Stimulated activated CD8-positive, alpha-beta memory T cell treated with anti-CD3 and anti-CD28 coated beads, Interleukin-15, amount 100 ng/mL, for 24 hours (primary cell): ENCODE measurements around the gene LCN12.

Source experiments
- DNase-seq: peaks from one replicate; pipeline ENCODE4 v3.0.0-alpha.2; 2020; ENCODE audit warnings: low read depth

LCN12 gene

DNA sequence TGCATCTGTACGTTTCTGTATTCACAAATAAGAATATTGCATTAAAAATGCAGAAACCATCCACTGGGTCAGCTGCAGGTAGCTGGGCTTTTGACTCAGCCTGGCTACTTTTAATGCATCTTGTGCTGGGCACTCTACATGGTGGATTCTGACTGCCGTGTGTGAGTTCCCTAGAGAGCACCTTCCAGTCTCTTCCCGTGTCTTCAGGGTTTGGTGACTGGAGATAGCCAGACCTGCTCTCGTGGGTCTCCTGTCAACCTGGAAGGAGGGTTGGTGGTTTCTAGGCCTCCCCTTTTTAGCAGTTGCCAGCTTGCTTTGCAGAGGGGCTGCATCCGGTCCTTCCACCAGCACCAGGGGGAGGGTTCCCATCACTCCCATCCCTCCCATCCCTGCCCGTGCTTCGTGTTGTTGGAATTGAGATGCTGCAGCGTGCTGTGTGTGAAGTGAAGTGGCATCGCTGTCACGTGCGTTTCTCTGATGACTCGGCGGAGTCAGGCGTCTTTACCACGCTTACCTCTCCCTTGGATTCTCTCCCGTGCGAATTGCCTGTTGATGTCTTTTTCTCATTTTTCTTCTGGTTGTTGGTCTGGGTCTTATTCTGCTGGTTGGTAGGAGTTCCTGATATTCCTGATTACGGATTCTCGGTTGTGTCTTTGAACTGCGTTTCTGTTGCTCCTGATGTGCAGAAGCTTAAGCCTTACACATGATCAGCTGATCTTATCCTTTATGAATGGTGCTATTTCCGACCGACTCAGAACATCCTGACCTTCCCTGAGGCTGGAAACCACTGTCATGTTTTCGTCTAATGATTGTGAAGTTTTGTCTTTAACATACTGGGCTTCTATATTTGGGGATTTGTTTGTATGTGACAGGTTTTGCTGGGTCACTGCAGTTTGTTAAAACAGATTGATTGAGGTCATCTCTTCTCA lies 24.5 kb upstream of the LCN12 start:
- DNase-seq = no peak

DNA sequence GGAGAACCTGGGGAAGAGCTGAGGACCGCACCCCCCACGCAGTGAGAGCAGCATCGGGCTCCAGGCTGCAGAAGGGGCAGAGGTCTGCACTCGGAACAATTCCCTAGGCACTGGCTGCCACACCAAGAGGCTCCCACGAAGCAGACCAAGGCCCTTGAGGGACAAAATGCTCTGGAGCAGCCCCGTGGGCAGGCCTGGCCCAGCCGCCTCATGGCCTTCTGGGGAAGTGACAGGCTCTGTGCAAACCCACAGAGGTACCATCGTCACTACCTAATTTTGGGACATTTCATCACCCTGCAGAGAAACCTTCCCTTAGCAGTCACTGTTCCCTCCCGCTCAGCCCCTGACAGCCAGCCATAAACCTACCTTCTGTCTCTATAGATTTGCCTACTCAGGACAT lies 23.5 kb upstream of the LCN12 start:
- no peak for DNase-seq

DNA sequence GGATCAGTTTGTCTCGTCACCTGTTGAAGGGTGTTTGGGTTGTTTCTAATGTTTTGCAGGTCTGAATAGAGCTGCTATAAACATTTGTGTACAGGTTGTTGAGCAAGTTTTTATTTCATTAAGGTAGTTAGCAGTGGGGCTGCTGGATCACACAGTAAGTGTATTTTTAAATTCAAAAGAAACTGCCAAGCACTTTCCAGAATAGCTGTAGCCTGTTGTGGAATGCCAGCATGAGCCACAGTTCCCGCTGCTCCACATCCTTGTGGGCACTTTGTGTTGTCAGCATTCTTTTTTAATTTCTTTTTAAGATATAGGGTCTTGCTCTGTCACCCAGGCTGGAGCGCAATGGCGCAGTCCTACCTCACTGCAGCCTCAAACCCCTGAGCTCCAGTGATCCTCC lies 22.1 kb upstream of the LCN12 start:
- DNase-seq = no peak

DNA sequence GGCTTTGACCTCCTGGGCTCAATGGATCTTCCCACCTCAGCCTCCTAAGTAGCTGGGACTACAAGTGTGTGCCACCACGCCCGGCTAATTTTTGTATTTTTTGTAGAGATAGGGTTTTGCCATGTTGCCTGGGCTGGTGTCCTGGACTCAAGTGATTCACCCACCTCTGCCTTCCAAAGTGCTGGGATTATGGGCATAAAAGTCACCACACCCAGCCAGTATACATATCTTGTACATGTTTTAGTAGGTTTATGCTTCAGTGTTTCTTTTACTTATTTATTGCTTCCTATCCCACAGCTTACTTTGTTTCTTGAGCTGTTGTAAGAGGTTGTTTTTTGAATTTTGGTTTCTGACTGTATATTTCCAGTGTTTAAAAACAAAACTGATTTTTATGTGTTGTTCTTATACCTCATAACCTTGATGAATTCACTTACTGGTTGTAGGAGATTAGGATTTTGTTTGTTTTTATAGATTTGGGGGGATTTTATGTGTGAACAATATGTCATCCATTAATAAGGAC lies 20.4 kb upstream of the LCN12 start:
- DNase-seq = no peak

DNA sequence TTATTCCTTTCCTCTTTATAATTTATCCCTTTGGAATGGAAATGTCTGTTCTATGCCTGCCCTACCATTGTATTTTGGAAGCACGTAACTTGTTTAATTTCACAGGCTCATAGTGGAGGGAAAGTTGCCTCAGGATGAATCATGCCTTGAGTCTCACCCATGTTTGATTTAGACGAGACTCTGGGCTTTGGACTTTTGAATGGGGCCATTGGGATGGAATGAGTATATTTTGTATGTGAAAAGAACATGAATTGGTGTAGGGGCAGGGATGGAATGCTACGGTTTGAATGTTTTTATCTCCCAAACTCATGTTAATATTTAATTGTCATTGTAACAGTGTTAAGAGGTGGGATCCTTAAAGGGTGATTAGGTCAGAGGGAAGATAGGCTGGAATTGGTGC lies 17.8 kb upstream of the LCN12 start:
- DNase-seq = no peak

DNA sequence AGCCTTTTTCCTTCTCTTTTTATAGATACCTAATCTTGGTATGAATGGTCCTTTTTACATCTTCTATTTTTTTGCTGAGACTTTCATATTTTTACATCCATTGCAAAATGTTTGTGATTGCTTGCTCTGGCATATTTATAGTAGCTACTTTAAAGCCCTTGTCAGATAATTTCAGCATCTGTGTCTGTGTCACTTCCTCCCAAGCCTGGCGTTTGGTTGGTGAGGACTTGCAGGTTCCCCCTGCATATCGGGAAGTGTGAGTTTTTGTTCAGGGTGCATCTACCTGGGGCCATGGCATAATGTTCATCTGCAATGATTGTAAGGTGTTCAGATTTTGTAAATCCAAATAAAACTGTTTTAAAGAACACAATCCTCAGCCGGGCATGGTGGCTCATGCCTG lies 16.4 kb upstream of the LCN12 start:
- DNase-seq = no peak

DNA sequence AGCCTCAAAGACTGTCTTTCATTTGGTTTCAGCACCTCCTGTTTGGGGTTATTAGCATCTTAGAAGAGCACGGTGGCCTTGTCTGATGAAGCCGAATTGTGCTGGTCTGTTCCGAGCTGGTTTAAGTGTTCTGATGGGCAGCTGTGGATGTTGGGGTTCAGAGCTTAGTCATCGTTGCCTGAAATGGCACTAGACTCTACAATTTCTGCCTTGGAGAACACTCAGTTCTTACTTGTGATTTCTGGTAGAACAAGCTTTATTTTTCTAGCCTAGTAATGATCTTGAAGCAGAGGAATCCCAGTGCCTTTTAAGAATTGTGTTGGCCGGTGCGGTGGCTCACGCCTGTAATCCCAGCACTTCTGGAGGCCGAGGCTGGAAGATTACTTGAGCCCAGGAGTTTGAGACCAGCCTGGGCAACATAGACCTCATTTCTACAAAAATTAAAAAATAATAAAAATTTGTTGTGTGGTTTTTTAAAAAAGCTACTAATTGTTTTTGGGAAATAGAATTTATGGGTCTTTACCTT lies 15.4 kb upstream of the LCN12 start:
- no peak for DNase-seq

DNA sequence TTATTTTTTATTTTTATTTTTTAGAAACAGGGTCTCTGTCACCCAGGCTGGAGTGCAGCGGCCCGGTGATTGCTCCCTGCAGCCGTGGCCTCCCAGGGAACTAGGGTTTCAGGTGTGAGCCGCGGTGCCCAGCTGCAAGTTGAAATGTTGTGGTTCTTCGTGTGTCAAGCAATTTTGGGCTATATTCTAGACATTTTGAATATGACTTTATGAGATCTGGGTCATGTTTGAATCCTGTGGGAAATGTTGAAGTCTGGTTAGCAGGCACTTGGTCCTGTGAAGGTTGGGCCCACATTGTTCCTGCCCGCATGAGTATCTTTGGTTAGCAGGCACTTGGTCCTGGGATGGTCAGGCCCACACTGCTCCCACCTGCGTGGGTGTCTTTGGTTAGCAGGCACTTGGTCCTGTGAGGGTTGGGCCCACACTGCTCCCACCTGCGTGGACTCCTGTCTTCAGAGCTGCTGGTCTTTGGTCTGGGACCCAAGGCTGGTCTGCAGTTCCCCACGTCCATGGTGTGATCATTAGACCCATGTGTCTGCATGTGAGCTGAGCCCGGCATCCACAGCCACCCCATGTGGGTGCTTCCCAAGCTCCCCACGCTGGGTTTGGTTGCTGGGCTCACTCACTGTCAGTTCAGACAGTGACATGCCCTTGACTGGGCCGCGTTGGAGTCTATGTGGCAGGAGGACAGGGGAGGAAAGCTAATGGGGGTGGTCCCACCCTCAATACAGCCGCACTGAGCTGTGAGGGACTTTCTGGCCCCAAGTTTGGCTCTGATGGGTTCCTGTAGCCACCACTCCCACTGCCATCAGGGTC lies 14.7 kb upstream of the LCN12 start:
- DNase-seq = no peak

DNA sequence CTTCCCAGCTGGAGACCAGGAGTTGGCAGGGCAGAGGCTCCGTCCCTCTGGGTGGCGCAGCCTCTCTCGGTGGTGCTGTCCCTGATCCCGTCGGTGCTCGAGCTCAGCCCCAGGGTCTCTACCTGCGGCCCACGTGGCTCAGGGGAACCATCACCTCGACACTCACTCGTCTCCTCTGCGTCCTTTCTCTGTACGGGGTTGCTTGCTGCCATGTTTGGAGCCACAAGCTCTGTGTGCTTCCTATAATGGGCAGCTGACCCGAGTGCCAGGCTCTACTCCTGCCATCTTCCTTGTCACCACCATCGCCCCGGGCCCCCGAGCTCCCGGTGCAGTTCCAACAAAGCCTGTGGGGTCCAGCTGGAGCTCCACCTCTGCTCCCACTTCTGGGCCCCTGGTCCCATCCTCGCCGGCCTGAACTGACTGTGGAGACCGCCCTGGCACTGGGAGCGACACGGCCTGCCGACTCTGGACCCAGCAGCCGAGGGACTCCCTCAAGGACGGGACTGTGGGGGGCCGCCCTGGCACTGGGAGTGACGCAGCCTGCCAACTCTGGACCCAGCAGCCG lies 12.6 kb upstream of the LCN12 start:
- no peak for DNase-seq

DNA sequence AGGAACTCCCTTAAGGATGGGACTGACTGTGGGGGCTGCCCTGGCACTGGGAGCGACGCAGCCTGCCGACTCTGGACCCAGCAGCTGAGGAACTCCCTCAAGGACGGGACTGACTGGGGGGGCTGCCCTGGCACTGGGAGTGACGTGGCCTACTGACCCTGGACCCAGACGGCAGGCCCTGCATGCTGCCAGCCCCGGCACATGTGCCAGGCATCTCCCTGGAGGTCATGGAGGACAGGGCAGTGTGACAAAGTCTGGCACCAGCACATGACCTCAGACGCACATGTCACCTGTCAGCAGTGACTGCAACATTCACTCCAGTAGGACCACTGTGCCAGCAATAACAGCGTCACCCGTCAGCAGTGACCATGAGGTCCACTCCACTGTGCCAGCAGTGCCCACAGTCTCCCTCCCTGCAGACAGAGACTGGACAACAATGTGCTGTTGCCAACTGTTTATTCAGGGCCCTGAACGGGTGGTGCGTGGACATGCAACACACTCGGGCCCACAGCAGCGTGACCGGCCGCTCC lies 12.0 kb upstream of the LCN12 start:
- no peak for DNase-seq

DNA sequence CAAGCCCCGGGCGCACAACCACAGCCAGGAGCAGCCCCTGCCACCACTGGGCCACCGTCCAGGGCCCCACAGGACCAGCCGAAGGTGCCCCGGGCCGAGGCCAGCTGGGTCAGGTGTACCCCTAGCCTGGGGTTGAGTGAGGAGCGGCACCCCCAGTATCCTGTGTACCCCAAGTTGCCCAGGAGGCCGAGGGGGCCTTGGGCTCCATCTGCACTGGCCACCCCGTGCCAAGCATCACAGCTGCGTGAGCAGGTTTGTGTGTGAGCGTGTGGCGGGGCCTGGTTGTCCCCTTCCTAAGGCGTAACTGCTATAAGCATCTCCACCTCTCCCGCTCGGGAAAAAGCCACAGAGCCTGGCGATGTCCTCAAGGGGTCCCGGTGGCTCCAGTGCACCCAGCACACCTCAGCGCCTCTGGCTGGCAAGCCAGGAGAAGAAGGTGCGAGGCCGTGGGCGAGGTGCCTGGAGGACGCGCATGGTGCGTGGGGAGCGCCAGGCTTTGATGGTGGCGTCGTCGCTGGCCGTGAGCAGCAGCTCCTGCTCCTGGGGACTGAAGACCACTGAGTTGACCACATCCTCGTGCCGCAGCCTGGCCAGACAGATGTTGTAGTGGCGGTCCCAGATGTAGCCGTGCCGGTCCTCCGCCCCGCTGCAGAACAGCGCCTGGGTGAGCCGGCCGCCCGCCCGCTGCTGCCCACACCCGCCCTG lies 11.4 kb upstream of the LCN12 start:
- no peak for DNase-seq

DNA sequence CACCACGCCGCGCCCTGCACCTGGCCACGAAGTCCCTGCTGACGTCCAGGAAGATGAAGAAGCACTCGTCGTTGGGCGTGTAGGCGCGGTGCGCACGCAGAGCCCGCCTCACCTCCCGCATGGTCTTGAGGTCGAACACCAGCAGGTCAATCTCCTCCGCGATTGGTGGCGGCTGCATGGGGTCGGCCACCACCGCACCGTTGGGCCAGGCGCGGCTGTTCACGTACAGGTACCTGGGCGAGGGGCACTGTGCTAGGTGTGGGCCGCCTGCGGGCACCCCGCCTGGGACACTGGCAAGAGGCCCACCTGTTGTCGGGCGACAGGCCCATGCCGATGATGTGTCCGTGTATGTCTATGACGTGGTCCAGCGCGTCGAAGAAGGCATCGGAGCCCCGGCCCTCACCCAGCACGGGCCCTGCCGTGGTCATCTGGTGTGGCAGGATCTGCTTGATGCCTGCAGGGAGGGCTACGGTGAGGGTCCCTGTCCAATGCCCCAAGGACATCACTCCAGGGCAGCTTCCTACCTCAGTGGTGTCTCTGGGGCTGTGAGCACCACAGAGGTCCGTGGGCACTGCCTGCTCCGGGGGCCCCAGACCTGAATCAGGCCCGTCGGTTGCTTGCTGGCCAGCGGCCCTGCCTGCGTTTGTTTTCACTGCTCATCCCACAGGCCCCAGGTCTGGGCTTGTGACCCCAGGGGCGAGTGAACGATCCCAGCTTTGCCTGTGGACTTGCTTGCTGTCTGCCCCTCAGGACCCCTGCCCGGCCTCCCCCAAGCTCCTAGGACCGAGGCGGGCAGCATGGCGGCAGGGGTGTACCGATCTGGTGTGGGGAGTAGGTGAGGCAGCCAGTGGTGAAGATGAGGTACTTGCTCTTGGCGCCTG lies 10.6 kb upstream of the LCN12 start:
- DNase-seq = no peak

DNA sequence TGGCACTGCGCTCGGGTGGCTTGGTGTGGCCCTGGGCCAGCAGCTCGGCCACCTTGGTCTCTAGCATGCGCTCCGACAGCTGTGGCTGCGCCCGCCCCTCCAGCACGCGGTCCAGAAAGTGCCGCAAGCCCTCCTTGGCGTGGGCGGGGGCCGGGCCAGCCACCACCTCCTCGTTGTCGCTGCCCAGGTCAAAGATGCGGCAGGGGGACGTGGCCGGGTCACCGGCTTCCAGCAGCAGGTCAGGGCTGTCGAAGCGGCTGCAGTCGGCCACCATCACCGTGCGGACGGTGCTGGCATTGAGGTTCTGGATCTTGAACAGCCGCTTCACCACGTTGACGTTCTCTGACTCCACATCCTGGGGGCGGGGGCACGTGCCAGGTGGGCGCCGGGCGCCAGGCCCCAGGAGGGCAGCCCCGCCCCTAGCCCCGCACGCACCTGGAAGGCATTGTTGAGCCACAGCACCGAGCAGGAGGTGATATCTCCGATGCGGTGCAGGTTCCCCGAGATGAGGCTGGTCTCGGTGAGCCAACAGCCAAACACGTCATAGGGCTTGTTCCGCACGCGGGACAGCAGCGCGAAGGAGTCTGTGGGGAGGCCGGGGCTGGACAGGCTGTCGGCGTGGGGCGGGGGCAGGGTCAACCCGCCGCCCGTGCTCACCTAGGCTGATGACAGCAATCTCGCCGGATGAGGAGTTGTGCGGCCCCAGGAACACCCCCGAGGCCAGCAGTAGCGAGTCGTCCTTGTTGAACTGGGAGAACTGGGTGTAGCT lies 9.8 kb upstream of the LCN12 start:
- no peak for DNase-seq

DNA sequence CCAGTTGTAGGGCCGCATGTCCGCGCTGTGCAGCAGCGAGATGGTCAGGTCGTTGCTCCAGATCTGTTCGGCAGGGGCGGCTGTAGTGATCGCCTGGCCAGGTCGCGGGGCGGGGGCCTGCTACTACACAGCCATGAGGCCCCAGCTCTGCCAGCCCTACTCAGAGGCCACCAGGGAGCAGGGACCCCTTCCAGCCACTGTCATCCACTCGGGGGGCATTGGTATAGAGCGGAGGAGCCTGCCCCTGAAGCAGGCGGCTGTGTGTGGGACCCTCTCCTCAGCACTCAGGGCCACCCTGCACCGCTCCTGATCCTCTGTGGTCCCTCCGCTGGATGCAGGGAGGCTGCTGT lies 9.2 kb upstream of the LCN12 start:
- no peak for DNase-seq

DNA sequence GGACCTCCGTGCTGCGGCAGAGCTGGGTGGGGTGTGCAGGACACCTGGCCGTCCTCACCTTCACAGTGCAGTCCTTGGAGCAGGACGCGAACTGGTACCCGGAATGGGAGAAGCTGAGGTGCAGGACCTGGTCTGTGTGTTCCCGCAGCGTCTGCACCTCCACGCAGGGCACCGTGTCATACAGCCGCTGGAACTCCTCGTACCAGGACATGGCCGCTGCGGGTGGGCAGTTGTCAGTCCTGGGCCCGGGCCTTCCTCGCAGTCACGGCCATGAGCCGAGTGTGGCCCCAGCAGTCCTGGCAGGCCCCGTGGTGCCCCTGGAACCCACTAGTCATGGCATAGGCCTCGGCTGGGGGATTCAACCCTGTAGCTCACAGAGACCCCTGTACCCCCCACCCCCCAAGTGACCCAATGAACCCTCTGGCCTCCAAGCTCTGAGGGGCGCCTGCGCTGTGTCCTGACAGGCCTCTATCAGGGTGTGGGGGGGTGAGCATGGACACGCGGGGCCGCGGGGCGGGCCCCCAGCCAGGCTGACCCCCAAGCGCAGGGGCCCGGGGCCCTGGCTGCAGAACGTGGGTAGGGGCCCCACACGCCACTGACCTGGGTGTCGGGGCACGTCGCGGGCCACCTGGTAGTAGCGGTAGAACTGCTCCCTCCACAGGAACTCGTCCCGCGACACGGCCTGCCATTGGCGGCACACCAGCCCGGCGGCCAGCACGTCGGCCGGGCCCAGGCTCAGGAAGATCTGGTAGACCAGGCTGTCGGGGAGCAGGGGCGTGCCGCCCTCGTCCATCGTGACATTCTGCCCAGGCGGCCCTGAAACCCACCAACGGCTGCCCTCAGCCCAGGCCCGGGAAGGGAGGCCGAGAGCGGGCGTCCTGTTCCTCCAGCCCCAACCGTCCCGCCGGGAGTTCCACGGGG lies 8.5 kb upstream of the LCN12 start:
- no peak for DNase-seq

DNA sequence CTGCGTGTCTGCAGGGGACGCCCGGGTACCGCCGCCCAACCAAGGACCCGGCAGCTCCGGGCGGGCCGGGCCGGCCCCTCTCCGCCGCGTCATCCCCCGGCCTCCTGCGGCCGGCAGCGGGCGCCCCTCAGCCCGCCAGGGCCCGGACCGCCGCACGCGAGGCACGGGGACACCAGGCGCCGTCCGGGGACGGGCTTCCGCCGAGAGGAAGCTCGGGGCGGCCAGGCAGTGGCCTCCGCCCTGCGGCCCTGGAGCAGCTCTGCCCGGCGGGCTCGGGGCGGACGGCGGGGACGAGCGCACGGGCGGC lies 7.9 kb upstream of the LCN12 start:
- DNase-seq = no peak

DNA sequence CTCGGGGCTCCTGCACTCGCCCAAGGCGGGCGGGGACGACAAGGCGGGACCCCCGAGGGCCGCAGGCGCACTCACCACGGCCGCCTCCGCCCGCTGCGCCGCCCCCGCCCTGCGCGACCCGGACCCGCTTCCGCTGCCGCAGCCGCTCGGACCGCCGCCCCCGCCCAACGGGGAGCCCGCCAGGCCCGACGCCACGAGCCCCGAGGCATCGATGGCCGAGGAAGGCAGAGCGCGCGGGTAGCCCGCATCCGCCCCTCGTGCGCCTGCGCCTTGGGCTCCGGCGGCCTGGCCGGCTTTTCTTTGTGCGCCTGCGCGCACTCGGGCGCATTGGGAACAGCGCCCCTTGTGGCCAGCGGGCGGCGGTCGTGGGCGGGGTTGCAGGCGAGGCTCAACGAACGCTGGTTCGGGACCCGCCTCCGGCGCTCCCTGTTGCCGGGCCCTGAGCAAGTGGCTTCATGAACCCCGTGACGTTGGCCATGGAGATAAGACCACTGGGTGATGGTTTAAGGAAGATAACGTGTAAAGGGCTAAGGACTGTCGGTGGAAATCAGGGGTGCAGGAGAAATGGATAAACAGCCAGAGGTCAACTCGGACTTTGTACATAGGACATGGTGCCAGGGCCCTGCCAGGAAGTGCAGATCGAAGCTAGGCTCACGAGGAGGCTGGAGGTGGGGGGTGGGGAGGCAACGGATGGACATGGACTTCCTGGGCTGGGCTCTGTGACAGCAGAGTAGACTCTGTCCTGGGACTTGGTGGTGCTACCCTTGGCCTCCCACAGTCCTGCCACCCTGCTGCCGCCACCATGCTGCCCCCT lies 7.3 kb upstream of the LCN12 start, which contains the start of the genes C8G and FBXW5:
Gene C8G, plus strand, starts transcription at position 725 of the 814 bp plus-strand sequence. Its CDS starts 78 bp downstream, at position 803.
Gene FBXW5, minus strand, starts transcription at position 220 of the 814 bp plus-strand sequence. CDS start 655 bp downstream, outside the sequence.
- DNase-seq = peak; percentile 95
